ENCODE data around the gene PTPDC1.
"Not testable (repeated sequence)": the region's sequence is repeated elsewhere in the genome, so short reads cannot be mapped to it uniquely, and the experiment has no call there.

Gene PTPDC1

GRCh38 chr9:94086486-94087345, 2.5 kb downstream of the PTPDC1 start:
- DNase-seq (ENCODE audit: low read depth in 2 of 2, low spot score in 1 of 2) = no peak

GRCh38 chr9:94094219-94095145, 10.2 kb downstream of the PTPDC1 start:
- DNase-seq (ENCODE audit: low read depth in 2 of 2, low spot score in 1 of 2) = not testable (repeated sequence)

- DNase-seq (ENCODE audit: low read depth in 2 of 2, low spot score in 1 of 2) = no peak
Observed at GRCh38 chr9:94096819-94097577, 12.7 kb downstream of the PTPDC1 start.

- DNase-seq (ENCODE audit: low read depth in 2 of 2, low spot score in 1 of 2) = no peak
Observed at GRCh38 chr9:94097788-94098414, 13.6 kb downstream of the PTPDC1 start.

GRCh38 chr9:94100152-94100879, 16.1 kb downstream of the PTPDC1 start:
- DNase-seq (ENCODE audit: low read depth in 2 of 2, low spot score in 1 of 2) = no peak

GRCh38 chr9:94101162-94101853, 17.0 kb downstream of the PTPDC1 start:
- DNase-seq (ENCODE audit: low read depth in 2 of 2, low spot score in 1 of 2) = no peak

GRCh38 chr9:94108584-94108983, 24.3 kb downstream of the PTPDC1 start:
- DNase-seq (ENCODE audit: low read depth in 2 of 2, low spot score in 1 of 2) = no peak

- DNase-seq (ENCODE audit: low read depth in 2 of 2, low spot score in 1 of 2) = no peak
Observed at GRCh38 chr9:94110821-94111252, 26.6 kb downstream of the PTPDC1 start.

GRCh38 chr9:94111446-94111845, 27.2 kb downstream of the PTPDC1 start:
- DNase-seq (ENCODE audit: low read depth in 2 of 2, low spot score in 1 of 2) = no peak

GRCh38 chr9:94112716-94113465, 28.6 kb downstream of the PTPDC1 start:
- DNase-seq (ENCODE audit: low read depth in 2 of 2, low spot score in 1 of 2) = no peak

GRCh38 chr9:94120088-94120487, 35.8 kb downstream of the PTPDC1 start:
- not testable (repeated sequence) for DNase-seq (ENCODE audit: low read depth in 2 of 2, low spot score in 1 of 2)

GRCh38 chr9:94120854-94121376, 36.7 kb downstream of the PTPDC1 start:
- no peak for DNase-seq (ENCODE audit: low read depth in 2 of 2, low spot score in 1 of 2)

GRCh38 chr9:94126844-94127243, 42.6 kb downstream of the PTPDC1 start:
- DNase-seq (ENCODE audit: low read depth in 2 of 2, low spot score in 1 of 2) = no peak

GRCh38 chr9:94127806-94128205, 43.5 kb downstream of the PTPDC1 start:
- DNase-seq (ENCODE audit: low read depth in 2 of 2, low spot score in 1 of 2) = no peak

GRCh38 chr9:94128580-94128979, 44.3 kb downstream of the PTPDC1 start:
- no peak for DNase-seq (ENCODE audit: low read depth in 2 of 2, low spot score in 1 of 2)

GRCh38 chr9:94134629-94135028, 50.4 kb downstream of the PTPDC1 start:
- no peak for DNase-seq (ENCODE audit: low read depth in 2 of 2, low spot score in 1 of 2)

GRCh38 chr9:94135222-94135621, 51.0 kb downstream of the PTPDC1 start:
- no peak for DNase-seq (ENCODE audit: low read depth in 2 of 2, low spot score in 1 of 2)

- DNase-seq (ENCODE audit: low read depth in 2 of 2, low spot score in 1 of 2) = no peak
Observed at GRCh38 chr9:94139672-94140417, 55.6 kb downstream of the PTPDC1 start.
